CD8-positive, alpha-beta memory T cell (primary cell): ENCODE results near the gene IFNGR1. TPM values are rescaled to one million over a fixed set of nuclear protein-coding genes. Genes with fewer than 3 reads are reported as not detected.

Experiments
- CTCF ChIA-PET: fragments of 350-600 bp; sonication (Branson Sonifier 250); formaldehyde crosslinking; loops from one replicate; lab custom pipeline; 2021; ENCODE audit warnings: antibody characterized with exemption; lab: Charles Lee
- POLR2A ChIA-PET: fragments of 350-600 bp; sonication (Branson Sonifier 250); formaldehyde crosslinking; loops from one replicate; lab custom pipeline; 2021; ENCODE audit warnings: antibody characterized with exemption; lab: Charles Lee
- DNase-seq, 5 donors: peaks; one replicate each; pipeline versions ENCODE4 v3.0.0 to v3.0.0-alpha.2; 2020 to 2022; ENCODE audit warnings: mixed read lengths in 1 of 5
- H3K27ac ChIP-seq: one replicate; pipeline ENCODE4 v1.7.0; 2013; ENCODE audit warnings: low read depth, mild to moderate bottlenecking, low read length, moderate library complexity
- H3K27me3 ChIP-seq: 2 replicates; pipeline ENCODE4 v1.7.0; 2013; ENCODE audit warnings: low read length, mild to moderate bottlenecking; ENCODE audit not compliant: insufficient read depth, poor library complexity, severe bottlenecking
- H3K36me3 ChIP-seq: 2 replicates; pipeline ENCODE4 v1.7.0; 2013; ENCODE audit warnings: mild to moderate bottlenecking, low read length, moderate library complexity; ENCODE audit not compliant: insufficient read depth
- H3K4me1 ChIP-seq: 2 replicates; pipeline ENCODE4 v1.7.0; 2013; ENCODE audit warnings: mild to moderate bottlenecking, low read length, moderate library complexity; ENCODE audit not compliant: insufficient read depth
- H3K4me3 ChIP-seq: 2 replicates; pipeline ENCODE4 v1.7.0; 2013; ENCODE audit warnings: mild to moderate bottlenecking, low read length
- H3K9me3 ChIP-seq: 2 replicates; pipeline ENCODE4 v1.7.0; 2013; ENCODE audit warnings: mild to moderate bottlenecking, low read length
- H3K27ac Mint-ChIP-seq, 8 donors: one replicate each; pipeline ENCODE4 v1.8.0; 2020 to 2021; ENCODE audit warnings: mixed read lengths in 8 of 8, mild to moderate bottlenecking in 6 of 8, inconsistent platforms in 3 of 8, moderate library complexity in 3 of 8
- H3K27me3 Mint-ChIP-seq, 2 donors: one replicate each; pipeline ENCODE4 v1.8.0; 2020 to 2021; ENCODE audit warnings: mixed read lengths in 2 of 2, mild to moderate bottlenecking in 1 of 2, moderate library complexity in 1 of 2
- H3K36me3 Mint-ChIP-seq, 3 donors: one replicate each; pipeline ENCODE4 v1.8.0; 2020 to 2021; ENCODE audit warnings: mixed read lengths in 3 of 3, inconsistent platforms in 1 of 3, mild to moderate bottlenecking in 1 of 3
- H3K4me1 Mint-ChIP-seq, 3 donors: one replicate each; pipeline ENCODE4 v1.8.0; 2020 to 2021; ENCODE audit warnings: mixed read lengths in 3 of 3, inconsistent platforms in 1 of 3, mild to moderate bottlenecking in 1 of 3
- H3K4me3 Mint-ChIP-seq, 7 donors: one replicate each; pipeline ENCODE4 v1.8.0; 2020 to 2021; ENCODE audit warnings: mixed read lengths in 7 of 7, mild to moderate bottlenecking in 6 of 7, moderate library complexity in 4 of 7, inconsistent platforms in 2 of 7
- H3K9me3 Mint-ChIP-seq, 5 donors: one replicate each; pipeline ENCODE4 v1.8.0; 2020 to 2022; ENCODE audit warnings: mixed read lengths in 5 of 5, mild to moderate bottlenecking in 3 of 5, moderate library complexity in 2 of 5, inconsistent platforms in 1 of 5
- polyA plus RNA-seq: library from polyadenylated mRNA; unstranded; fragments of 300-500 nt; fragmentation: Illumina TruSeq; gene quantifications from one replicate; pipeline ENCODE4 v1.2.3, GENCODE V29; 2021
- total RNA-seq, 2 experiments: library from RNA; stranded (reverse); gene quantifications; one replicate each; pipeline ENCODE4 v1.2.3, GENCODE V29; 2021

Gene IFNGR1
- total and polyA plus RNA-seq, 3 experiments from 2014 or later = 18.9 to 80.0 (median 19.9) TPM

DNA sequence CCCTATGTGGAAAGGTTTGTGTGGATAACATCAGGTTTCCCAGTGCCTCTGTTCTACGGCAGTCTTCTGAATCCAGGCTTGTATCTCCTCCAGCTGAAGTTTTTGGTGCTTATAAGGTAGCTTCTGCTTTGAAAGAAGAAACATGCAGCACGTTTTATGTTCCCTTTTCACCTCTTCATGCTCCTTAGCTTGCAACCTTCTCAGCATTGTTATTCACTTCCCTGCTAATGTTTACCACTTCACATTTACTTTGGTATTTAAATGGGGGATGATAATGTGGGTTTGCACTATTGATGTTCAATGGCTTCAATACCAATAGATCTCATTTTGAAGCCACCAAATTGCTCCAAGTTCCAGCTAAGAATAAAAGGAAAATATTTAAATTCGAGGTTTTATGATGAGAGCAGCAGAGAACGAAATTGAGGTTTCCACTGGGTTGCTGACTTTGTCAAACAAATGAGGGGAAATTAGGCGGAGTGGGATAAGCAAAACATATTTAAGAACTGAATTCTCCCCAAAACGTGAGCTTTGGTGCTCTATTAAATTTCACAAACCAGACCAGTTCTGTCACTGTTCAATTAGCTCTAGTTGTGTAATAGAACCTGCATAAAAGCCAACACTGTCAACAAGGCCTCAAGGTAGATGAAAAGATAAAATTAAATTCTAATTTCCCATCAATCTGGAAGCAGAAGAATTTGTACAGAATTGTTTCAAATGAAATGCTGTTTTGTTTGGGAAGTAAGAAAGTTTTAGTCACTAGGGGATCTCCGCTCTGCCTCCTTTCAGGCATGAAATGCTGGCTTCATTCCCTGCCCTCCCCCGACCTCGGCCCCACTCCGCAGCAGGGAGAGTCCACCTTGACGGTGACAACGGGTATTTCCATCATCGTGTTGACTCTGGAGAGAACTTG lies 47.1 kb downstream of the IFNGR1 start:
- no peak for DNase-seq
- peaks cover 2 to 11% (median 7%) of the 10 kb centered on the region in 3 donors for H3K4me1 Mint-ChIP-seq
- H3K27ac Mint-ChIP-seq = no peak overlapping the region
- no peaks in the 10 kb centered on the region for H3K9me3 Mint-ChIP-seq
- H3K4me1 ChIP-seq = no peaks in the 10 kb centered on the region
- ChIA-PET CTCF (no interaction called here), POLR2A (no interaction called here)
- no peaks in the 10 kb centered on the region for H3K36me3 ChIP-seq
- H3K4me3 ChIP-seq = no peak overlapping the region
- no peaks in the 10 kb centered on the region for H3K27me3 Mint-ChIP-seq
- no peak overlapping the region for H3K27ac ChIP-seq
- no peak overlapping the region for H3K4me3 Mint-ChIP-seq
- no peaks in the 10 kb centered on the region for H3K27me3 ChIP-seq
- no peaks in the 10 kb centered on the region for H3K36me3 Mint-ChIP-seq
- H3K9me3 ChIP-seq = no peaks in the 10 kb centered on the region

DNA sequence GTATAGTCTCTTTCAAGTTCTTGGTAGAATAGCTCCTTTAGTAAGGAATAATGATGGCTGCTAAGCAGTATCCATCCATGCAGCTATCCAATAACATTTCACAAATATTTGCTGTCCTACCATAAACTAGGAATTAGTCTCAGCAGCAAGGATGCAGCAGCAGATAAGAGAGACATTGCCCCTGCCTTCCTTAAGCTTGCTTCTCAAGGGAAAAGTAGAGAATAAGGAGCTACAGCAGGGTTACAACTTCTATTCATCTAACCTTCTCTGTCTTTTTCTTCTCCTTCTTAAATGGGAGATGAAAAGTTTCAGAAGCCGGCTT lies 48.2 kb downstream of the IFNGR1 start:
- no peak overlapping the region for H3K27ac ChIP-seq
- H3K9me3 ChIP-seq = no peaks in the 10 kb centered on the region
- POLR2A ChIA-PET = no interaction called here
- Mint-ChIP-seq H3K27ac (no peak overlapping the region), H3K27me3 (no peaks in the 10 kb centered on the region), H3K4me3 (no peak overlapping the region), H3K9me3 (no peaks in the 10 kb centered on the region), H3K36me3 (no peaks in the 10 kb centered on the region), H3K4me1 (peaks cover 7 to 16% (median 12%) of the 10 kb centered on the region in 3 donors)
- H3K36me3 ChIP-seq = no peaks in the 10 kb centered on the region
- H3K27me3 ChIP-seq = no peaks in the 10 kb centered on the region
- no peak overlapping the region for H3K4me3 ChIP-seq
- CTCF ChIA-PET = no interaction called here
- peaks cover 3% of the 10 kb centered on the region for H3K4me1 ChIP-seq
- DNase-seq = no peak

DNA sequence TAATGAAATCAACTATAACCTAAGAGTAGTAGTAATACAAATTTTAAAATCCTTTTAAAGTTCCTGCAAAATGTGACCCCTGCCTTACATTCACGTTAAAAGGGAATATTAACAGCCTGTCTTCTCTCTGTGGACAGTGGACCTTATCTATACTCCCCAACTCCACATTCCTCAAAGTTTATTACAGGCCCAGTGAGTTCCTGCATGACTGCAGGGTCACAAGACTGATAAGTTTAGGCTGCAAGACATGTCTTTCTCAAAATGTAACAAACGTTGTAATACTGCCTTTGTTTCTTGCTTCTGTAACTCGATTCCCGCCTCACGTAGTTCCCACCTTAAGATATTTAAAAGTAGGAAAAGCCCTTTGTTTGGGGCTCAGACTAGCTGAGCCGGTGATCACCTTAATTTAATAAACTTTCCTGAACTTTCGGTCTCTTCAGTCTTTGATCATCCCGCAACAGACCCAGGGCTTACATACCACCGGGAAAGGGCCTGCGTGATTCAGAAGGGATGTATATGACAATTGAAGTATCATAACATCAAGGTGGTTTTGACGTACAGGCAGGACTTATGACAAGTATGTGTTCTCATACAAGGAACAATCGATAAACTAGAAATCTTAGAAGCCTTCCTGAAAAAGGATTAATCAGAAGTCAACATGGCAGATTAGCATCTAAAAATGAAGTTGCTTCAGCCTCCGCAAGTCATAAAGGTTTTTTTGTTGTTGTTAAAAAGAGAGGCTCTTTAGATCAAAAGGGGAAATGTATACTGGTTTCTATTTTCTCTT lies 48.7 kb downstream of the IFNGR1 start:
- Mint-ChIP-seq H3K4me1 (peaks cover 13 to 22% (median 17%) of the 10 kb centered on the region in 3 donors), H3K9me3 (no peaks in the 10 kb centered on the region), H3K27ac (no peak overlapping the region), H3K36me3 (no peaks in the 10 kb centered on the region), H3K4me3 (no peak overlapping the region), H3K27me3 (no peaks in the 10 kb centered on the region)
- peak overlapping the region; percentile 36 for H3K27ac ChIP-seq
- H3K27me3 ChIP-seq = no peaks in the 10 kb centered on the region
- H3K4me3 ChIP-seq = no peak overlapping the region
- CTCF ChIA-PET = no interaction called here
- DNase-seq = no peak
- H3K36me3 ChIP-seq = no peaks in the 10 kb centered on the region
- POLR2A ChIA-PET = no interaction called here
- no peaks in the 10 kb centered on the region for H3K9me3 ChIP-seq
- H3K4me1 ChIP-seq = peaks cover 9% of the 10 kb centered on the region

DNA sequence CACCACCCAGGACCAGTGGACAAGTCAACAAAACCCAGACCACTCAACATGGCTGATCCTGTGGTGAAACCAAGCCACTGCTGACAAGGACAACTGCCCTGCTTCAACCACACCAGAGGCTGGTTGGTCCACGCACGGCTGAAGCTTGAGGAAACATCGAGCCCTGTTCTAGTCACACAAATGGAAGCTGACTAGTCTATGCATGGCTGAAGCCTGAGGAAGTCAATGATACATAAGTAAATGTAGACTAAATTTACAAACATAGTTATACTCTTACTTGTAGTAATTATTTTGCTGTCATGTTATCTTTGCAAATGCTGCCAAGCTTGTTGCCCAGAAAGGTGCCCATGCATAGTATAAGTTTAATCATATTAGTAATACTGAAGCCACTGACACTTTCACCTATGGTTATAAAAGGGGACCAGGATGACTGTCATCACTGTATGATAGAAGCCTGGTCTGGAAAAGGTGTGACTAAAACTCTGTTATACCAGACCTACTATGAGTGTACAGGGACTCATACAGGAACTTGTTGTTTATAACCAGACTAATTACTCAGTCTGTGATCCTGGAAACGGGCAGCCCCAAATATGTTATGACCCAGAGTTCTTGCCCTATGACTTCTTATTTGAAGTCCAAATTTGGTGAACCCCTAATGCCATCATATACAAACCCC lies 51.3 kb downstream of the IFNGR1 start:
- Mint-ChIP-seq H3K4me3 (no peak overlapping the region), H3K4me1 (peaks cover 28 to 42% (median 29%) of the 10 kb centered on the region in 3 donors), H3K9me3 (no peaks in the 10 kb centered on the region), H3K36me3 (peaks cover 0 to 4% (median 2%) of the 10 kb centered on the region in 3 donors), H3K27me3 (peaks cover 0 to 5% of the 10 kb centered on the region in 2 donors), H3K27ac (no peak overlapping the region)
- no peaks in the 10 kb centered on the region for H3K27me3 ChIP-seq
- no peak for DNase-seq
- H3K36me3 ChIP-seq = no peaks in the 10 kb centered on the region
- H3K9me3 ChIP-seq = no peaks in the 10 kb centered on the region
- CTCF ChIA-PET = no interaction called here
- POLR2A ChIA-PET = no interaction called here
- H3K4me3 ChIP-seq = no peak overlapping the region
- H3K27ac ChIP-seq = no peak overlapping the region
- peaks cover 14% of the 10 kb centered on the region for H3K4me1 ChIP-seq

DNA sequence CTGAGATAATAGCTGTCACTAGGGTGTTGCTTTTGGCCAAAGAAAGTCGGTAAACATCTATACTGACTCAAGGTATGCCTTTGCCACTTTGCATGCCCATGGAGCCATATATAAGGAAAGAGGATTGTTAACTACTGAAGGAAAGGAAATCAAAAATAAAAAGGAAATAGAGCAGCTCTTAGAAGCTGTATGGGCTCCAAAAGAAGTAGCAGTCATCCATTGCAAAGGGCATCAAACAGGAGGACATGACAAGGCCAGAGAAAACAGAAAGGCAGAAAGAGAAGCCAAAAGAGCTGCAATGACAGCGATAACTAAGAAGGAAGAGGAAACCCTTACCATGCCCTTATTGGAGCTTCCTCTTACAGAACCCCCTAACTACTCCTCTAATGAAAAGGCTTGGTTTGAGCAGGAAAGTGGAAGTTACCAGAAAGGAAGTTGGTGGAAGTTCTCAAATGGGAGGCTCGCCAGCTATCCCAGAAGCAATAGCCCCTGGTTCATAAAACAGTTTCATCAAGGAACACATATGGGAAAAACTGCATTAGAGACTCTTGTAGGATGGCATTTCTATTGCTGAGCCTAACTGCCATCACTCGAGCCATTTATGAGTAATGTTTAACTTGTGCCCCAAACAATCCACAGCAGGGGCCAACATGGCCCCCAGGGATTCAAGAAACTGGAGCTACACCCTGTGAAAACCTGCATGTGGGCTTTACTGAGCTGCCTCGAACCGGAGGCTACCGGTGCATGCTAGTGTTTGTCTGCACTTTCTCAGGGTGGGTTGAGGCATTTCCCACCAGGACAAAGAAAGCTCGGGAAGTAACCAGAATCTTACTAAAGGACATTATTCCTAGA lies 52.7 kb downstream of the IFNGR1 start:
- no peaks in the 10 kb centered on the region for H3K36me3 ChIP-seq
- H3K4me1 ChIP-seq = peaks cover 14% of the 10 kb centered on the region
- Mint-ChIP-seq H3K27me3 (peaks cover 1 to 5% of the 10 kb centered on the region in 2 donors), H3K36me3 (peaks cover 0 to 4% (median 2%) of the 10 kb centered on the region in 3 donors), H3K4me3 (peak overlapping the region in 2 of 7 donors; percentile 64 to 81), H3K27ac (peak overlapping the region in 6 of 8 donors; percentile 14 to 93 (median 77)), H3K9me3 (no peaks in the 10 kb centered on the region), H3K4me1 (peaks cover 28 to 43% (median 28%) of the 10 kb centered on the region in 3 donors)
- H3K9me3 ChIP-seq = no peaks in the 10 kb centered on the region
- no peak overlapping the region for H3K4me3 ChIP-seq
- ChIA-PET POLR2A (no interaction called here), CTCF (interaction anchor here (1.1 to 1.7 kb wide), 2 partner anchors 23 to 325 kb away, joined by 3 read pairs; no protein-coding TSS in a partner anchor)
- no peak overlapping the region for H3K27ac ChIP-seq
- H3K27me3 ChIP-seq = no peaks in the 10 kb centered on the region
- no peak for DNase-seq

DNA sequence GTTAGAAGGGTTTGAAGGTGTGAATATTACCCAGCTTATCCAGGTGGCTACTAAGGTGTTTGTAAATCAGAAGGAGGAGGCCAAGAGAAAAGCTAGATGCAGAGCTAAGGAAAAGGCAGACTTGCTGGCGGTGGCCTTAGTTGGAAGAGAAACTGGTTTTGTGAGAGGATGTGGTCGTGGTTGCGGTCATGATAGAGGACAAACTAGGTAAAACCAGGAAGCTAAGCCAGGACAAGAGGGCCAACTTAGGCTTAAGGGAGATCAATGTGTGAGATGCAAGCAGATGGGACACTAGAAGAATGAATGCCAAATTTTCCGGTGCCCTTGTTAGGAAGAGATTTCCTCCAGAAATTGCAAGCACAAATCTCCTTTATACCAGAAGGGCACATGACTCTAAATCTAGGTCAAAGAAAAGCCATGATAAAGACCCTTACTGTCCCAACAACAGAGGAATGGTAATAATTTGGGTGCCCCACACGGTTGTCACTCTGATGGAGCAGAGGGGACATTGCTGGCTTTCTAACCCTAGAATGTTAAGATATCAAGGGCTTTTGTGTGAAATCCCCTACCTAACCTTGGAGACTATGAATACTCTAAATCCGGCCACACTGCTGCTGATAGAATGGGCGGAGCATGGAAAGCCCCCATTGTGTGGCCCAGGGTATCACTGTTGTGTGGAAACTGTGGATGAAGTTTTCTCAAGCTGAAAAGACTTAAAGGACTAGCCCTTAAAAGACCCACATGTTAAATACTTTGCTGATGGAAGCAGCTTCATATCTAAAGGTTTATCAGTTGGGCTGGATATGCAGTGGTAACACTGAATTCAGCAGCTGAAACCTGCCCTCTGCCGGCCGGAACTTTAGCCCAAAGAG lies 53.6 kb downstream of the IFNGR1 start:
- H3K4me1 Mint-ChIP-seq = peaks cover 22 to 43% (median 30%) of the 10 kb centered on the region in 3 donors
- peaks cover 0 to 4% (median 2%) of the 10 kb centered on the region in 3 donors for H3K36me3 Mint-ChIP-seq
- Histone ChIP-seq H3K36me3 (no peaks in the 10 kb centered on the region), H3K27ac (no peak overlapping the region), H3K4me1 (peaks cover 14% of the 10 kb centered on the region), H3K9me3 (no peaks in the 10 kb centered on the region), H3K4me3 (no peak overlapping the region), H3K27me3 (no peaks in the 10 kb centered on the region)
- ChIA-PET POLR2A (no interaction called here), CTCF (interaction anchor here (1.1 to 1.7 kb wide), 2 partner anchors 24 to 326 kb away, joined by 3 read pairs; no protein-coding TSS in a partner anchor)
- DNase-seq = peak in 2 of 5 donors; percentile 24 to 41
- H3K4me3 Mint-ChIP-seq = peak overlapping the region; percentile 15 to 88 (median 64)
- peak overlapping the region in 7 of 8 donors; percentile 32 to 93 (median 86) for H3K27ac Mint-ChIP-seq
- no peaks in the 10 kb centered on the region for H3K9me3 Mint-ChIP-seq
- peaks cover 1 to 5% of the 10 kb centered on the region in 2 donors for H3K27me3 Mint-ChIP-seq
